GM12878 (cell line): Measurements from ENCODE around the gene NIPAL4.

ENCODE experiments used
- ATF7 ChIP-seq: fragments of 450-650 bp; IDR thresholded peaks from 2 replicates; pipeline ENCODE4 v1.6.1; 2016; ENCODE audit warnings: low read depth, mild to moderate bottlenecking
- CBX5 ChIP-seq: sonication (generic); IDR thresholded peaks from 2 replicates; pipeline ENCODE4 v1.6.1; 2016; ENCODE audit warnings: low read depth, moderate library complexity, mild to moderate bottlenecking, inconsistent platforms
- CTCF ChIP-seq, 3 experiments: IDR thresholded peaks in 2 of 3; conservative IDR thresholded peaks in 1 of 3; 2 replicates each; pipeline ENCODE4 v1.5.1; 2011; ENCODE audit warnings: low read depth in 3 of 3, low read length in 3 of 3, mild to moderate bottlenecking in 3 of 3, control low read depth in 2 of 3, moderate library complexity in 2 of 3, inconsistent platforms in 1 of 3, mixed read lengths in 1 of 3; ENCODE audit not compliant: control insufficient read depth in 2 of 3, insufficient read depth in 1 of 3; ENCODE audit errors: extremely low read depth in 1 of 3
- EP300 ChIP-seq, 2 experiments: fragments of 150-350 bp in 1 of 2; IDR thresholded peaks; 2 replicates each; pipeline ENCODE4 v1.6.1; 2011 to 2012; ENCODE audit warnings: low read depth in 2 of 2, low read length in 2 of 2, borderline replicate concordance in 1 of 2, improper control_type of control experiment in 1 of 2, inconsistent platforms in 1 of 2; ENCODE audit not compliant: control insufficient read depth in 1 of 2
- MXI1 ChIP-seq: fragments of 150-350 bp; IDR thresholded peaks from 2 replicates; pipeline ENCODE4 v1.6.1; 2011; ENCODE audit warnings: low read depth, mild to moderate bottlenecking, inconsistent platforms, low read length, improper control_type of control experiment
- POLR2A ChIP-seq: IDR thresholded peaks from 2 replicates; pipeline ENCODE4 v1.6.1; 2011; ENCODE audit warnings: low read depth, mild to moderate bottlenecking, low read length
- POLR2AphosphoS5 ChIP-seq: IDR thresholded peaks from 2 replicates; pipeline ENCODE4 v1.6.1; 2011; ENCODE audit warnings: mild to moderate bottlenecking, low read length, inconsistent platforms
- SMC3 ChIP-seq: IDR thresholded peaks from 2 replicates; pipeline ENCODE4 v1.6.1; 2011; ENCODE audit warnings: low read length, improper control_type of control experiment, borderline replicate concordance

- TF ChIP-seq CTCF (IDR thresholded peaks at IDR 0.05 in 2 of 3, conservative IDR thresholded peaks at IDR 0.05 in 1 of 3; ENCODE audit: control insufficient read depth in 2 of 3, extremely low read depth in 1 of 3, insufficient read depth in 1 of 3, low read depth in 3 of 3, low read length in 3 of 3) (no peak), EP300 (IDR thresholded peaks at IDR 0.05; ENCODE audit: borderline replicate concordance in 1 of 2, control insufficient read depth in 1 of 2, low read depth in 2 of 2, low read length in 2 of 2) (no peak), SMC3 (no peak), POLR2AphosphoS5 (no peak), ATF7 (no peak), CBX5 (no peak), POLR2A (no peak), MXI1 (no peak)
Observed at GRCh38 chr5:157510682-157511081, 50.7 kb downstream of the NIPAL4 start.
